NK-92 (cell line): ENCODE measurements around the gene SCG5.

ENCODE experiments used
- DNase-seq: peaks from one replicate; lab custom pipeline; 2025; ENCODE audit not compliant: unreplicated experiment; lab: John Stamatoyannopoulos, UW

SCG5 gene

GRCh38 chr15:32718821-32719716 is 77.6 kb downstream of the SCG5 start:
- no peak for DNase-seq

GRCh38 chr15:32721596-32721995 is 80.1 kb downstream of the SCG5 start:
- no peak for DNase-seq

GRCh38 chr15:32722136-32722535 is 80.6 kb downstream of the SCG5 start:
- no peak for DNase-seq

- DNase-seq = no peak
Measured at GRCh38 chr15:32723171-32723948, 81.8 kb downstream of the SCG5 start.

GRCh38 chr15:32729700-32730395 is 88.3 kb downstream of the SCG5 start:
- DNase-seq = no peak

GRCh38 chr15:32730677-32731654 is 89.5 kb downstream of the SCG5 start:
- no peak for DNase-seq

- DNase-seq = no peak
Measured at GRCh38 chr15:32732574-32733157, 91.2 kb downstream of the SCG5 start.

- DNase-seq = no peak
Measured at GRCh38 chr15:32733281-32733680, 91.8 kb downstream of the SCG5 start.

- no peak for DNase-seq
Measured at GRCh38 chr15:32735989-32736700, 94.6 kb downstream of the SCG5 start.

- no peak for DNase-seq
Measured at GRCh38 chr15:32736701-32737061, 95.2 kb downstream of the SCG5 start.

GRCh38 chr15:32737304-32737703 is 95.8 kb downstream of the SCG5 start:
- DNase-seq = no peak

GRCh38 chr15:32738666-32739065 is 97.2 kb downstream of the SCG5 start:
- no peak for DNase-seq

GRCh38 chr15:32739522-32740063 is 98.1 kb downstream of the SCG5 start:
- DNase-seq = no peak

- no peak for DNase-seq
Measured at GRCh38 chr15:32743411-32744140, 102.1 kb downstream of the SCG5 start.

GRCh38 chr15:32746116-32746857 is 104.8 kb downstream of the SCG5 start:
- no peak for DNase-seq
